SK-N-MC (cell line): Measurements from ENCODE around the gene TNIK.

Experiments
- DNase-seq: peaks from one replicate; pipeline ENCODE4 v3.0.0-alpha.2; 2011; ENCODE audit warnings: low read depth, low spot score
- H3K27ac ChIP-seq: fragments of 200-600 bp; sonication (generic); 2 replicates; pipeline ENCODE4 v1.5.1; 2016; ENCODE audit warnings: mixed run types
- H3K36me3 ChIP-seq: fragments of 200-600 bp; sonication (generic); 2 replicates; pipeline ENCODE4 v1.6.1; 2017; ENCODE audit warnings: antibody characterized with exemption, low read length, mixed read lengths; ENCODE audit not compliant: insufficient read depth
- H3K4me3 ChIP-seq: fragments of 200-600 bp; sonication (generic); 2 replicates; pipeline ENCODE4 v1.5.1; 2016
- H3K9ac ChIP-seq: fragments of 200-600 bp; sonication (generic); 2 replicates; pipeline ENCODE4 v1.8.0; 2017; ENCODE audit warnings: mixed run types, mixed read lengths; ENCODE audit not compliant: insufficient read length
- H3K9me3 ChIP-seq: fragments of 200-600 bp; sonication (generic); 2 replicates; pipeline ENCODE4 v1.6.1; 2017; ENCODE audit warnings: low read depth, mild to moderate bottlenecking, antibody characterized with exemption, low read length, moderate library complexity, mixed read lengths
- EZH2 ChIP-seq: fragments of 200-600 bp; sonication (generic); IDR thresholded peaks from one replicate; pipeline ENCODE4 v1.6.1; 2017; ENCODE audit warnings: antibody characterized with exemption
- FOXP2 ChIP-seq: optimal IDR thresholded peaks from 2 replicates; pipeline ENCODE3; 2011; ENCODE audit warnings: mild to moderate bottlenecking, moderate library complexity; ENCODE audit not compliant: insufficient read depth; ENCODE audit errors: extremely low read length, control extremely low read depth
- POLR2AphosphoS5 ChIP-seq: IDR thresholded peaks from 2 replicates; pipeline ENCODE4 v1.6.1; 2012; ENCODE audit warnings: mild to moderate bottlenecking, low read depth, low read length, borderline replicate concordance

Gene TNIK

DNA sequence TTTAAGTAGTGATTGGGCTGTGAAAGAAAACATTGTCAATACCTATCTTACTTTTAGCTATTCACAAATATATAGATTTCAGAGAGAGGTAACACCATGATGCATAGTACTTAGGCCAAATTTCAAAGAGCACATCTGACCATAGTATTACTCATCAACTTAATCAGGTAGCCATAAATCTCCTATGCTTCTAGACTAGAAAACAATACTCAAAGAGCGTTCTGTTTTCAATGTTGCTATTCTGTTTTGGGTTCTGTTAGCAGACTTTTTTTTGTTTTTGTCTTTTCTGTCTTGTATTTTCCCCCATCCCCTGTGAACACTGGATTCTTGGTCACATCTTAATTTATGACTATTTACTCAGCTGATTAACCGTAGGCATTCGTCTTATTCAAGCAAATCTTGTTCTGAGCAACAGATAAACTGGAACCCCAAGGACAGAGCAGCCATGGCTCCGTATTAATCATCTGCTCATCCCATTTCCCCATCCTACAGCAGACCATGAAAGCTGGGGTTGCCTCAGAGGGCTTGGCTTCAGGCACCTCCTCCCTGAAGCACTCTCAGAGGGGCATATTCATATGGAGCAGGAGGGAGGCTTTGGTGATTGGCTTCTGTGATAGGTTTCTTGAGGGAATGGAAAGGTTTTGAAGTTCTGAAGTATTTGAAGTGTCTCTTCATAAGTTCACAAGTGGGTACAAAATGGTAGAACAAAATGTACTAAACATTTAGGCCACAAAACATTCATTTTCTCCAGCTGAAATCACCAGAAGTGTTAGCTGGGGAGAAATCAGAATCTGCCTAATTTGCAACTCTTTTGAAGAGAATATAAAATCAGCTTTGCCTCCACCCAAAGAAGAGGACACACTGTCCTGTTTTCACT, 105.3 kb downstream of the TNIK start:
- Histone ChIP-seq H3K36me3 (no peaks in the 10 kb centered on the region), H3K27ac (no peak overlapping the region), H3K4me3 (no peak overlapping the region), H3K9ac (no peak overlapping the region), H3K9me3 (no peaks in the 10 kb centered on the region)
- TF ChIP-seq FOXP2 (no peak), EZH2 (no peak), POLR2AphosphoS5 (no peak)
- DNase-seq, result no peak

DNA sequence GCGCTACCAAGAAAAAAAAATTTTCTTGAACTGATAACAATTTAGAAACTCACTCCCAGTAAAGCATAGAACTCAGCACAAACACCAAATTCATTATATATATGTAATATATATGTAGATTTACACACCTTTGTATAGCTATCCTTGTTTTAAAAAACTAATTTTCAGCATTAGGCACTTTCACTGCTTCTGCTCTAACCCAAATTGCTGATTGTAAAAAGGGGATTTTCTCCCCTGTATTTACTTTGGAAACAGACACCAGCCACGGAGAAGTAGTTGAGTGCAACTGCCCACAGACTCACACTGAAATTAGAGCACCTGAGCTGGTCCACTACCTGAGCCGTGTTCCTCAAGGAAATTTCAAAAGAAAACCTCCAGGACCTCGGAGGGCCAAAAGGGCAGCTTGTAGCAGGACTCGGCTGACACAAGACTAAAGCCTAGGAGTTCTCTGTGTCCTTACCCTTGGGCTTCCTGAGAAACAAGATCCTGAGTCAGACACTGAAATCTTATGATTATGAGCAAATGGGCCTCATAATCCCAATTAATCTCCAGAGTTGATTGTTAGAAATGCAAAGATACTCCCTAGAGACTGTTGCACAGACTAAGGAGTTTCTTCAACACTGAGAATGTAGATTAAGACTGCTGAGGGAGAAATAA, 106.0 kb downstream of the TNIK start:
- TF ChIP-seq FOXP2 (no peak), EZH2 (no peak), POLR2AphosphoS5 (no peak)
- Histone ChIP-seq H3K36me3 (no peaks in the 10 kb centered on the region), H3K9me3 (no peaks in the 10 kb centered on the region), H3K27ac (no peak overlapping the region), H3K4me3 (no peak overlapping the region), H3K9ac (no peak overlapping the region)
- no peak for DNase-seq

DNA sequence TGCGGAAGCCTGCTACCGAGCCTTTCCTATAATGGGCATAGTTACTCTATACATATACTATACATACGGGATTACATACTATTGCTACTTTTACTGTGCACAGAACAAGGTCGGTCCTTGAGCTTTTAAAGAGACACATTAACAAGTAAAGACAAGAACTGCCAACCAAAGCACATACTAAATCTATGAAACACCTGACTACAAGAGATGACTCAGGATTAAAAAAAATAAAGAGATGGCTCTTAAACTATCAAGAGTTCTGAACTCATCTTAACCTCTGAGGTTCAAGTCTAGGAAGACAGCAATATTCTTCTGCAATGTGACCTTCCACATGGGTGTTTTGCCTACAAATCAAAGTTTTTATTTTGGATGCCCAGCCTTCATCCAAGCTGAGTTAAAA, 106.8 kb downstream of the TNIK start:
- Histone ChIP-seq H3K4me3 (no peak overlapping the region), H3K9ac (no peak overlapping the region), H3K27ac (no peak overlapping the region), H3K9me3 (no peaks in the 10 kb centered on the region), H3K36me3 (no peaks in the 10 kb centered on the region)
- no peak for DNase-seq
- no peak for TF ChIP-seq FOXP2
- TF ChIP-seq EZH2, result no peak
- no peak for TF ChIP-seq POLR2AphosphoS5

DNA sequence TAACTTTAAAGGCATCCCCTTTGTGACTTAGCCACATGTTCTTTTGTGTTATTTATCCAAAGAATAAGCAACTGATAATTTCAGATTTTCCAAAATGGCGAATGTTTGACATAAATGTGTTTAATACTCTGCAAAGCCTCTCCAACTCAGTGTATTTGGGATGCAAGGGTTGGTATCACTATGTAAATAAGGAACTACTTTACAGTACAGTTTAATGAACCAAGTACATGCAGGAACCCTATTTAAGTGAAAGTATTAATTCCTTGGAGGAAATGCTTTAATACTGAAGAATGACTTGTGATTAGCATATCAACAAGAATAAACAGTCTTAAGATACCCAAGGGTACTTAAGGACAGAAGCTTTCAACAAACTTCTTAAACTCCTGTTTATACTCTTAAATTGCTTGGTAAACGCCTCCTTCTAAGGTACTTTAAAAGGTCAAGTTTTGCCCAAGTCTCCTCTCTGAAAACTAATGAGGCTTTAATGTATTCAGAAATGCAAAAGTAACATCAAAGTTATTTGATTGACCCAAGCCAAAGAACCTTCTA, 107.7 kb downstream of the TNIK start:
- no peak overlapping the region for H3K9ac ChIP-seq
- DNase-seq, result no peak
- no peak for TF ChIP-seq EZH2
- no peak for TF ChIP-seq FOXP2
- no peak; the same call in 1 of the 2 replicates for TF ChIP-seq POLR2AphosphoS5
- no peaks in the 10 kb centered on the region for H3K9me3 ChIP-seq
- no peak overlapping the region for H3K4me3 ChIP-seq
- H3K36me3 ChIP-seq, result no peaks in the 10 kb centered on the region
- no peak overlapping the region for H3K27ac ChIP-seq

DNA sequence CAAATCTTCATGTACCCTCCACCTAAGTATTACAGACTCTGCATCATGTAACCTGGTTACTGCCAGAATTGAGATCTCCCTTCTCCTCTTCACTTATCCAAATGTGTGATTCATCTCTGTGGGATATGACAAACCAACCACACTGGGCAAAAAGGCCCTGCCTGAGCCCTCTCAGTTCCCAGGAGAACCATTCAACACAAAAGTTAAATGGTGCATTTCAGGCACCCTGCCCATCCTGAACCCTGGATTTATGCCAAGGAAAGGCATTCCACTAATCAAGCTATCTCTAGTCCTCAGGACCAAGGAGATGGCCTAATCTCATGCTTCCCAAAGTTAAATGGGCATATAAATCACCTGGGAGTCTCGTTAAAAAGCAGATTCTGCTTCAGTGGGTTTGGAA, 108.5 kb downstream of the TNIK start:
- Histone ChIP-seq H3K9me3 (no peaks in the 10 kb centered on the region), H3K27ac (no peak overlapping the region), H3K4me3 (no peak overlapping the region), H3K36me3 (no peaks in the 10 kb centered on the region), H3K9ac (no peak overlapping the region)
- DNase-seq, result no peak
- no peak for TF ChIP-seq EZH2

DNA sequence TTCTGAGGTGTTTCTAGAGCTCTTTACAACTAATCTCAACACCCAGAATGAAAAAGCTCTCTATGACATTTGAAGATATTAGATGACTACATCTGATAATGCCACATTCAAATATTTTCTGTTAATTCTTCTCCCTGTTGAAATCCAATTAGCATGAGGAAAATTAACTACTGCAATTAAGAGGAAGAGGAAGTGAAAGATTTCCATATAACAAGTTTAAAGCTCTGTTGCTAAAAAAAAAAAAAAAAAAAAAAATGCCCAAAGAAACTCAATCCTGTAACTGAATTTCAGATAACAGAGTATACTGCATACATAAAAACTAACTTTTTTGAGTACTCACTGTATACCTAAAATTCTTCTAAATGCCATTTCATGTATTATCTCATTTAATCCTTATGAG, 109.8 kb downstream of the TNIK start:
- no peak overlapping the region for H3K9ac ChIP-seq
- H3K4me3 ChIP-seq, result no peak overlapping the region
- no peaks in the 10 kb centered on the region for H3K9me3 ChIP-seq
- DNase-seq, result no peak
- no peak overlapping the region for H3K27ac ChIP-seq
- no peak for TF ChIP-seq EZH2
- no peak for TF ChIP-seq POLR2AphosphoS5
- TF ChIP-seq FOXP2, result no peak
- no peaks in the 10 kb centered on the region for H3K36me3 ChIP-seq

DNA sequence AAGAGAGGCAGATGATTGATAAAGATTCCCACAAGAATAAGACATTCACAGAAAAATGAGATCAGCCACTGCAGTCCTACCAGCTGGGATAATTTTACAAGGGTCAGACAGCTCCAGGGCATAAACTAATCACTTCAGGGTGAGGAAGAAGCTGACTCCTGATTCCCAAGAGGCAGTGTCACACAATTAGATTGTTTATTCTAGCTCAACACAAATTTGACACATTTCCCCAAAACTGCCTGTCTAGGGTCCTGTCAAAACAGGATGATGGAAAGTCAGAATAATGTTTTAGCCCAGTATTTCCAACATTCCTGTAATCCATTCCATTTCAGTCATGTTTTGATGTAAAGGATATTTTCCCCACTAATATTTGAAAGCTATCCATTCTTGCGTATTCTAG, 110.8 kb downstream of the TNIK start:
- Histone ChIP-seq H3K4me3 (no peak overlapping the region), H3K27ac (no peak overlapping the region), H3K9me3 (no peaks in the 10 kb centered on the region), H3K36me3 (no peaks in the 10 kb centered on the region), H3K9ac (no peak overlapping the region)
- TF ChIP-seq POLR2AphosphoS5 (no peak), EZH2 (no peak), FOXP2 (no peak)
- no peak for DNase-seq

DNA sequence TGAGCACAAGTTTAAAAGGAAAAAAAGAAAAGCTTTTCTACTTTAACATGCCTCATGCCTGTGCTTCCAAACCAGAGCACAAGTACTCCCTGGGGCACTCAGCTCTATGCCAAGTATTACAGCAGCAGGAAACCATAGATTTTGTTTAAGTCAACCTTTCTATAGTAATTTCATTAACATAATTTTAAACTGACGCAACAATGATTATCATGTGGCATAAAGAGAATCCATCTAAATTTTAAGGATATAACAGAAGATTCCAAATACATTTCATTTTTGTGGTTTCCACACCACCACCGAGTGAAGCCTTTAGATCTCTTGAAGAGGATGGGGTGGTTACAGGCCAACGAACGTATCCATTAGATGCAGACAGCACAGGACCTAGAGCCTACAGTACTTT, 112.1 kb downstream of the TNIK start:
- H3K4me3 ChIP-seq, result peak overlapping the region; percentile 66
- peak; percentile 99 for DNase-seq
- H3K9ac ChIP-seq, result no peak overlapping the region
- H3K9me3 ChIP-seq, result no peaks in the 10 kb centered on the region
- no peaks in the 10 kb centered on the region for H3K36me3 ChIP-seq
- TF ChIP-seq POLR2AphosphoS5 (peak; percentile 73; the same call in 1 of the 2 replicates), FOXP2 (no peak)
- peak overlapping the region; percentile 89 for H3K27ac ChIP-seq
